GM23248 (cell line): ENCODE measurements around the gene NRCAM.

Experiments used
- EZH2 ChIP-seq: fragments of 200-600 bp; sonication (generic); IDR thresholded peaks from 2 replicates; pipeline ENCODE4 v1.6.1; 2018; ENCODE audit warnings: antibody characterized with exemption, mild to moderate bottlenecking; ENCODE audit not compliant: insufficient read depth, poor library complexity, severe bottlenecking
- EZH2phosphoT487 ChIP-seq: fragments of 200-600 bp; sonication (generic); IDR thresholded peaks from 2 replicates; pipeline ENCODE4 v1.6.1; 2018; ENCODE audit warnings: antibody characterized with exemption, moderate library complexity, mild to moderate bottlenecking, low read depth; ENCODE audit not compliant: insufficient read depth

DNA sequence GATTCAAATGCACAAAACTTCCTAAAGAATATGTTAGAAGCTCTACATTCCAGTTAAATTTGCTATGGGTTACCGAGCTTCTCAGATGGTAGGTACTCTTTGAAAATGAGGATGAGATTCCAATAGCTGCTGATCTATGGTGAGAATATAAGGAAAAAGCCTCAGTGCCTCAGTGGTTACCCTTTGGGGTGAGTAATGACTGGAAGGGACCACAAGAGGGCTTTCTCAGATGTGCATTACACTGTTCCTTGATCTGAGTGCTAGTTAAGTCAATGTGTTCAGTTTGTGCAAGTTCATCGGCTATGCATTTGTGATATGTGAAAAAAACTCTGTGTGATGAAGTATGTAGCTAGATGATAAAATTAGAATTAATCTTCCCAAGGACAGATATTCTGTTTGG is 3.5 kb downstream of the NRCAM start:
- TF ChIP-seq EZH2phosphoT487 (no peak), EZH2 (no peak)
